Testis (tissue), 3 donors: ENCODE data around the gene ST7. TPM values are rescaled to one million over a fixed set of nuclear protein-coding genes. Genes with fewer than 3 reads are reported as not detected.
"Not testable (repeated sequence)": the region's sequence is repeated elsewhere in the genome, so short reads cannot be mapped to it uniquely, and the experiment has no call there.

Source experiments
- DNase-seq: peaks from one replicate; pipeline ENCODE4 v3.0.0-alpha.2; 2019
- H3K27ac ChIP-seq, 2 donors: fragments of 200-600 bp; sonication (generic); one replicate each; pipeline ENCODE4 v1.5.1; 2019
- H3K27me3 ChIP-seq: fragments of 200-600 bp; sonication (generic); one replicate; pipeline ENCODE4 v1.5.1; 2019
- H3K36me3 ChIP-seq: fragments of 200-600 bp; sonication (generic); one replicate; pipeline ENCODE4 v1.5.1; 2017; ENCODE audit warnings: low read depth; ENCODE audit errors: missing control alignments
- H3K4me1 ChIP-seq: fragments of 200-600 bp; sonication (generic); one replicate; pipeline ENCODE4 v1.5.1; 2019
- H3K4me3 ChIP-seq, 2 donors: fragments of 200-600 bp; sonication (generic); one replicate each; pipeline ENCODE4 v1.5.1; 2017 to 2019
- H3K9me3 ChIP-seq: fragments of 200-600 bp; sonication (generic); one replicate; pipeline ENCODE4 v1.5.1; 2017
- POLR2A ChIP-seq: fragments of 450-650 bp; IDR thresholded peaks from one replicate; pipeline ENCODE4 v1.6.1; 2017; ENCODE audit warnings: antibody characterized with exemption, mild to moderate bottlenecking, moderate library complexity
- WGBS, 2 donors: methylation state at CpG; one replicate each; pipeline ENCODE4 v1.1.5; 2018; 5-methylcytosine and 5-hydroxymethylcytosine counted together
- intact Hi-C: fragments of 100-400 bp; cut with DNase I; formaldehyde crosslinking; loops from one replicate; pipeline ENCODE4 v1.15.1; 2023; ENCODE audit warnings: low total_unique reads
- polyA plus RNA-seq: library from polyadenylated mRNA; stranded (reverse); fragments of 350-450 nt; fragmentation: Illumina TruSeq; extraction: RNeasy Lipid Tissue Mini Kit (QIAGEN cat#74804); gene quantifications from one replicate; pipeline ENCODE4 v1.2.3, GENCODE V29; 2014; ENCODE audit warnings: low read depth, low replicate concordance; ENCODE audit not compliant: insufficient read depth
- total RNA-seq, 2 donors: library from RNA; depleted of rRNA; stranded (reverse); fragments of >200 nt; gene quantifications; one replicate each; pipeline ENCODE4 v1.2.3, GENCODE V29; 2016
- TF ChIP-seq, protein P1 (sequence below), 3 experiments: fragments of 450-650 bp in 2 of 3; fragments of 200-600 bp in 1 of 3; sonication (generic) in 1 of 3; IDR thresholded peaks; one replicate each; pipeline ENCODE4 v1.5.1; 2016 to 2019; ENCODE audit warnings: antibody characterized with exemption in 3 of 3, mild to moderate bottlenecking in 2 of 3, moderate library complexity in 1 of 3

ST7 gene
- total and polyA plus RNA-seq, 3 donors from 2014 or later = 15.9 to 25.3 (median 23.2) TPM

DNA sequence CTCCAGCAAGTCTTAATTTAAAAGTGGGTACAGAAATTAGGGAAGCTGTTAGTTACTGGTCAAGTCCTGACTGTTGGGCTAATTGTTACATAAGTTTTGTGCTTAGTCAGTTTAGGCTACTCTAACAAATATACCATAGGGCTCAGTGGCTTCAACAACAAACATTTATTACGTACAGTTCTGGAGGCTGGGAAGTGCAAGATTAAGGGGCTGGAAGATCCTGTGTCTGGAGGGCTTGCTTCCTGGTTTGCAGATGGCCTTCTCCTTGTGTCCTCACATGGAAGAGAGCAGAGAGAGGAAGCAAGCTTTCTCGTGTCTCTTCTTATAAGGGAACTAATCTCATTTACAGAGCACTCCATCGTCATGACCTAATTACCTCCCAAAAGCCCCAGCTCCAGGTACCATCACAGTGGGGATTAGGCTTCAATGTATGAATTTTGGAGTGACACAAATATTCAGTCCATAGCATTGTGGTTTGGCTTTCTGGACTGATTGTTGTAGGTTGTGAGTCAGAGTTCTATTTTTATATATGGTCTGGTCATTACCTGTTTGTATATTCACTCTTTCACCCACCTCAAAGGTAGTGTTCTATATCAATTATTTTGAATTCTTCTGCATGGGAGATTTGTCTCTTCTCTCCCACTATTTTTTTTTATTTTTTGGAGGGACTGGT lies 17.1 kb downstream of the ST7 start:
- 67 to 89% methylated on average over 3 of the region's 3 CpGs for WGBS, 2 donors
- H3K27me3 ChIP-seq = no peaks in the 10 kb centered on the region

DNA sequence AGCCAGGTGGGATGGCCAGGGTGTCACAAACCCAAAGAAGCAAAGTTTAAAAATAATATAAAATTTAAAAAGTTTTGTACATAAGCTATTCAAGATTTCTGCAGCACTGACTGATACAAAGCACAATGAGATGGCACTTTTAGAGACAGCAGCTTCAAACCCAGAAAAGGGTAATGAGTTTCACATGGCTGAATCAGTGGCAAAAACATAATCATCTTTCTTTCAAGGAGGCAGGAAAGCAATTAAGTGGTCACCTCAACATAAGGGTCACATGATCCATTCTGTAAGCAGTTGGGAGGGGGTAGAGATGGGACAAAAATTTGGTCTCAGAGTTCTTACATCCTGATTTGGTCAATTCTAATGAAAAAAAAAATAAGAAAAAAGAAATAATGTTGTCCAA lies 17.9 kb downstream of the ST7 start:
- H3K4me3 ChIP-seq, H3K27me3 ChIP-seq, H3K27ac ChIP-seq, intact Hi-C loops, H3K4me1 ChIP-seq, DNase-seq, H3K36me3 ChIP-seq, H3K9me3 ChIP-seq: not testable (repeated sequence)

More for the DNA sequence above, 17.1 kb downstream of the ST7 start:
- H3K27ac ChIP-seq = no peak overlapping the region
- H3K4me1 ChIP-seq = no peaks in the 10 kb centered on the region
- TF ChIP-seq, protein P1, sequence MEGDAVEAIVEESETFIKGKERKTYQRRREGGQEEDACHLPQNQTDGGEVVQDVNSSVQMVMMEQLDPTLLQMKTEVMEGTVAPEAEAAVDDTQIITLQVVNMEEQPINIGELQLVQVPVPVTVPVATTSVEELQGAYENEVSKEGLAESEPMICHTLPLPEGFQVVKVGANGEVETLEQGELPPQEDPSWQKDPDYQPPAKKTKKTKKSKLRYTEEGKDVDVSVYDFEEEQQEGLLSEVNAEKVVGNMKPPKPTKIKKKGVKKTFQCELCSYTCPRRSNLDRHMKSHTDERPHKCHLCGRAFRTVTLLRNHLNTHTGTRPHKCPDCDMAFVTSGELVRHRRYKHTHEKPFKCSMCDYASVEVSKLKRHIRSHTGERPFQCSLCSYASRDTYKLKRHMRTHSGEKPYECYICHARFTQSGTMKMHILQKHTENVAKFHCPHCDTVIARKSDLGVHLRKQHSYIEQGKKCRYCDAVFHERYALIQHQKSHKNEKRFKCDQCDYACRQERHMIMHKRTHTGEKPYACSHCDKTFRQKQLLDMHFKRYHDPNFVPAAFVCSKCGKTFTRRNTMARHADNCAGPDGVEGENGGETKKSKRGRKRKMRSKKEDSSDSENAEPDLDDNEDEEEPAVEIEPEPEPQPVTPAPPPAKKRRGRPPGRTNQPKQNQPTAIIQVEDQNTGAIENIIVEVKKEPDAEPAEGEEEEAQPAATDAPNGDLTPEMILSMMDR (IDR thresholded peaks at IDR 0.05) = no peak
- TF ChIP-seq POLR2A = no peak
- no peak overlapping the region for H3K4me3 ChIP-seq
- DNase-seq = no peak
- intact Hi-C loops = no loop called here
- H3K36me3 ChIP-seq = no peaks in the 10 kb centered on the region
- H3K9me3 ChIP-seq = no peaks in the 10 kb centered on the region

DNA sequence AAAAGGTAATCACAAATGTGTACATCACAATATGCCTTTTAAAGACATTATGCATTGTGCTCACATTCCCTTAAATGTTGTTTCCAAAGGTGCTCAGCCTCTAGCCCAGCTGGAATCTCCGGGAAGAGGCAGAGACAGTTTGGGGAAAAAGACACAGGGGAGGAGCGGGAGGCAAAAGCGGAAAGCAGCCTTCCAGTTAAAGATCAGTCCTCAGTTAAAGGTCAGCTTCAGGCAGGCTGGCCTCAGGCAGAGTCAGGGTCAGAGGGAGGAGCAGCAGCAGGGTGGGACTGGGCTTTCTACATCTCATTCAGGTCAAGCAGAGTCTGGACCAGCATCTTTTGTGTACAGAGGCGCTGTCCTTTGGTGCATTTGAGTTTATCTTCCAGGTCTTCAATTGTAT lies 18.6 kb downstream of the ST7 start:
- no peaks in the 10 kb centered on the region for H3K27me3 ChIP-seq
- TF ChIP-seq, protein P1 (IDR thresholded peaks at IDR 0.05) = no peak
- no peak for TF ChIP-seq POLR2A
- intact Hi-C loops = no loop called here
- DNase-seq = no peak
- no peak overlapping the region for H3K4me3 ChIP-seq
- H3K27ac ChIP-seq = no peak overlapping the region
- H3K9me3 ChIP-seq = no peaks in the 10 kb centered on the region
- WGBS, 2 donors = 84 to 87% methylated on average over 4 of the region's 4 CpGs
- no peaks in the 10 kb centered on the region for H3K36me3 ChIP-seq
- H3K4me1 ChIP-seq = no peaks in the 10 kb centered on the region

DNA sequence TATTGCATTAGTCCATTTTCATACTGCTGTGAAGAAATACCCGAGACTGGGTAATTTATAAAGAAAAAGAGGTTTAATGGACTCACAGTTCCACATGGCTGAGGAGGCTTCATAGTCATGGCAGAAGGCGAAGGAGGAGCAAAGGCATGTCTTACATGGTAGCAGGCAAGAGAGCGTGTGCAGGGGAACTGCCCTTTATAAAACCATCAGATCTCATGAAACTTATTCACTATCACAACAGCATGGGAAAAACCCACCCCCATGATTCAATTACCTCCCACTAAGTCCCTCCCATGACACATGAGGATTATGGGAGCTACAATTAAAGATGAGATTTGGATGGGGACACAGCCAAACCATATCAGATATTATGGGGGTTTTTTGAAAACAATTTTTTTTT lies 21.7 kb downstream of the ST7 start:
- 89 to 96% methylated on average over 3 of the region's 3 CpGs for WGBS, 2 donors
- DNase-seq, H3K4me1 ChIP-seq, H3K9me3 ChIP-seq, H3K36me3 ChIP-seq, H3K27me3 ChIP-seq, intact Hi-C loops, H3K4me3 ChIP-seq, H3K27ac ChIP-seq: not testable (repeated sequence)

DNA sequence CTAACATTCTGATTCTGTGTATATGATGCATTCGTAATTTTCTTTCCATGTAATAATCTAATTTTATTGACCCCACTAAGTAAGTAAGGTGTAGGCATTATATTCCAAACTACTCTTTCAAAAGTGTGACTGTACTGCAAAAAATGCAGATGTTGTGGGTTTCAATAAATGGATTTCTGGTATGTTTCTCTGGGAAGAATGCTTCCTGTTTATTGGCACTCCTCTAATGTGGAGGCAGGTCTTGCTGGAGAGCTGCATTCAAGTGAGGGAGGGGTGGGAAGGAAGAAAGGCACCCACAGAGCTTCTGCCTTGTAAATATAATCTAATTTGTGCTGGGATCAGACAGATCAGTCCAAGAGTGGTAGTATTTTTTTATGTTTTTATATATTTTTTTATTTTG lies 23.9 kb downstream of the ST7 start:
- intact Hi-C loops = no loop called here
- Histone ChIP-seq H3K27me3 (no peaks in the 10 kb centered on the region), H3K4me1 (no peaks in the 10 kb centered on the region), H3K36me3 (no peaks in the 10 kb centered on the region), H3K27ac (no peak overlapping the region), H3K4me3 (no peak overlapping the region), H3K9me3 (no peaks in the 10 kb centered on the region)
- no peak for DNase-seq
- 95% methylated on average over 1 of the region's 1 CpG for WGBS, 2 donors
- TF ChIP-seq, protein P1 (IDR thresholded peaks at IDR 0.05) = no peak
- TF ChIP-seq POLR2A = no peak

DNA sequence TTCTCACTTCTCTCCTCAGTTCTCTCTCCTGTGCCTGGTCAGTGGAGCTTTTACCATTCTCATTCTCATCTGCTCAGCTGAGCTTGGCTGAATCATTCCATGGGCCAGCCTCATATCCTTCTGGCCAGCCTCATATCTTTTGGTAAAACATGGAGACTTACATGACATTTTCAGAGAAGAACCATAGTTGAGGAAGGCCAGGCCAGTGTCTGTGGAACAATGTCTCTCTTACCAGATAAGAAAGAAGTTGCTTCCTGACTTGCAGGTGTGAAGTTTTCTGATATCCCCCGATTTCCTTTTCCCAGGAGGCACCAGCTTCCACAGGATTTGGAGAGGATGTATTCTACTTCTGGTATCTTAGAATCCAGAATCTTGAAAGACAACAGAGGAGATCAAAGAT lies 24.7 kb downstream of the ST7 start:
- no peaks in the 10 kb centered on the region for H3K4me1 ChIP-seq
- no peaks in the 10 kb centered on the region for H3K36me3 ChIP-seq
- no peak for DNase-seq
- TF ChIP-seq, protein P1 (IDR thresholded peaks at IDR 0.05) = no peak
- no peak for TF ChIP-seq POLR2A
- H3K9me3 ChIP-seq = no peaks in the 10 kb centered on the region
- intact Hi-C loops = no loop called here
- H3K27me3 ChIP-seq = no peaks in the 10 kb centered on the region
- H3K4me3 ChIP-seq = no peak overlapping the region
- no peak overlapping the region for H3K27ac ChIP-seq
- 77 to 79% methylated on average over 1 of the region's 1 CpG for WGBS, 2 donors
